HFF-Myc (cell line): ENCODE data around the gene DTX4.

ENCODE experiments used
- DNase-seq: peaks from one replicate; pipeline ENCODE4 v3.0.0-alpha.2; 2011; ENCODE audit warnings: low read depth; ENCODE audit errors: extremely low read depth
- H3K4me3 ChIP-seq: replicated peaks from 2 replicates; pipeline ENCODE4 v1.5.1; 2011; ENCODE audit warnings: low read depth, mild to moderate bottlenecking, control low read depth, low read length
- TF ChIP-seq, protein P1 (sequence below): IDR thresholded peaks from 2 replicates; pipeline ENCODE4 v1.5.1; 2012; ENCODE audit warnings: mild to moderate bottlenecking, low read depth, low read length, control low read depth; ENCODE audit errors: missing control alignments

The DTX4 gene

DNA sequence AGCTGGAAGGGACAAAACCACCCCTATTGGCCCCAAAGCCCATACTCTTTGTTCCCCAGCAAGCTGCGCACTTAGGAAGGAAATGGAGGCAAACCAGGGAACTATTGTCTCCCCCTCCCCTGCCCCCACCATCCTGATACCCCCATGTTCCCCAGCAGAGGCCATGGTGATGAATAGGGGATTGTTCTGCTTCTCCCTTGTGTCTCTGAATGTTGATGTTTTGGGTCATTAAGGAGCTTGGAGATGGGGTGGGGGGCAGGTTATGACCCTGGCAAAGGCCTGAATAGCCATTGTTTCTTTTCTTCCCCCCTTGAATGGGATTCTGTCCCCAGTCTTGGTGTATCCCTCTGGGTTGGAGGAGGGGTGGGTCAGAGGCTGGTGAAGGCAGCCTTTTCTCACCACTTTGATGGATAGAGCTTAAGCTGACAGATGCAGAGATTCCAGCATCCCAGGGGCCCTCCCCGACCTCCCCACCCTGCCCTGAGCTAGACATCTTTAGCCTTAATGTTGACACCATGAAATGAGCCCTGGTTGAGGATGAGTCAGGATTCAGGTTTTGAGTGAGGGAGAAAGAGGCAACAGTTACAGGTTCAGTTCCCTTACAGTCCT lies 8.3 kb downstream of the DTX4 start:
- DNase-seq, result no peak
- TF ChIP-seq, protein P1, sequence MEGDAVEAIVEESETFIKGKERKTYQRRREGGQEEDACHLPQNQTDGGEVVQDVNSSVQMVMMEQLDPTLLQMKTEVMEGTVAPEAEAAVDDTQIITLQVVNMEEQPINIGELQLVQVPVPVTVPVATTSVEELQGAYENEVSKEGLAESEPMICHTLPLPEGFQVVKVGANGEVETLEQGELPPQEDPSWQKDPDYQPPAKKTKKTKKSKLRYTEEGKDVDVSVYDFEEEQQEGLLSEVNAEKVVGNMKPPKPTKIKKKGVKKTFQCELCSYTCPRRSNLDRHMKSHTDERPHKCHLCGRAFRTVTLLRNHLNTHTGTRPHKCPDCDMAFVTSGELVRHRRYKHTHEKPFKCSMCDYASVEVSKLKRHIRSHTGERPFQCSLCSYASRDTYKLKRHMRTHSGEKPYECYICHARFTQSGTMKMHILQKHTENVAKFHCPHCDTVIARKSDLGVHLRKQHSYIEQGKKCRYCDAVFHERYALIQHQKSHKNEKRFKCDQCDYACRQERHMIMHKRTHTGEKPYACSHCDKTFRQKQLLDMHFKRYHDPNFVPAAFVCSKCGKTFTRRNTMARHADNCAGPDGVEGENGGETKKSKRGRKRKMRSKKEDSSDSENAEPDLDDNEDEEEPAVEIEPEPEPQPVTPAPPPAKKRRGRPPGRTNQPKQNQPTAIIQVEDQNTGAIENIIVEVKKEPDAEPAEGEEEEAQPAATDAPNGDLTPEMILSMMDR, result no peak

DNA sequence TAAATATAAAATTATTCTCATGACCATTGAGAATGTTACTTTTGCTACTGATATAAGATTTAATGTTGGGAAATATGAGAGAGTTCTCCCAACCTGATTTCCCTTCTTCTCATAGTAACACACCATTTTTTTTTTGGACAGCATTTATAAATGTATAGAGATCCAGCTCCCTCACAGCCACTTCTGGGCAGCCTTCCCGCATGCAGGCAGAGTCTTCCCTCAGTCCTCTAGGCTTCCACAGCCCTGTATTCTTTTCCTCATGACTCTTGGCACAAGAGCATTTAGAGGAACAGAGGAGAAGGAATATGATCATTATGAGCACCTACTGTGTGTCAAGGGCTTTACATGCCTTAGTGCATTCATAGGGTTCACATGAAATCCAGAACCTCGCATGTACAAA lies 9.0 kb downstream of the DTX4 start:
- H3K4me3 ChIP-seq, result no peak overlapping the region
- TF ChIP-seq, protein P1, result no peak
- no peak for DNase-seq

More for the DNA sequence above, 8.3 kb downstream of the DTX4 start:
- no peak overlapping the region for H3K4me3 ChIP-seq

DNA sequence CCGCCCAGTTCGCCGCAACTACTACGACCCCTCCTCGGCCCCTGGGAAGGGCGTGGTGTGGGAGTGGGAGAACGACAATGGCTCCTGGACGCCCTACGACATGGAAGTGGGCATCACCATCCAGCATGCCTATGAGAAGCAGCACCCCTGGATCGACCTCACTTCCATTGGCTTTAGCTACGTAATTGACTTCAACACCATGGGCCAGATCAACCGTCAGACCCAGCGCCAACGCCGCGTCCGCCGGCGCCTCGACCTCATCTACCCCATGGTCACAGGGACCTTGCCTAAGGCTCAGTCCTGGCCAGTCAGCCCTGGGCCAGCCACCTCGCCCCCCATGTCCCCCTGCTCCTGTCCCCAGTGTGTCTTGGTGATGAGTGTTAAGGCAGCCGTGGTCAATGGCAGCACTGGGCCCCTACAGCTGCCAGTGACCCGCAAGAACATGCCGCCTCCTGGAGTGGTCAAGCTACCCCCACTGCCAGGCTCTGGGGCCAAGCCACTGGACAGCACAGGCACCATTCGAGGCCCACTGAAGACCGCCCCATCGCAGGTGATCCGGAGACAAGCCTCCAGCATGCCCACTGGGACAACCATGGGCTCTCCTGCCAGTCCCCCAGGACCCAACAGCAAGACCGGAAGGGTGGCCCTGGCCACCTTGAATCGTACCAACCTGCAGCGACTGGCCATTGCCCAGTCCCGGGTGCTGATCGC lies 10.0 kb downstream of the DTX4 start:
- H3K4me3 ChIP-seq, result no peak overlapping the region
- DNase-seq, result no peak
- TF ChIP-seq, protein P1, result no peak

DNA sequence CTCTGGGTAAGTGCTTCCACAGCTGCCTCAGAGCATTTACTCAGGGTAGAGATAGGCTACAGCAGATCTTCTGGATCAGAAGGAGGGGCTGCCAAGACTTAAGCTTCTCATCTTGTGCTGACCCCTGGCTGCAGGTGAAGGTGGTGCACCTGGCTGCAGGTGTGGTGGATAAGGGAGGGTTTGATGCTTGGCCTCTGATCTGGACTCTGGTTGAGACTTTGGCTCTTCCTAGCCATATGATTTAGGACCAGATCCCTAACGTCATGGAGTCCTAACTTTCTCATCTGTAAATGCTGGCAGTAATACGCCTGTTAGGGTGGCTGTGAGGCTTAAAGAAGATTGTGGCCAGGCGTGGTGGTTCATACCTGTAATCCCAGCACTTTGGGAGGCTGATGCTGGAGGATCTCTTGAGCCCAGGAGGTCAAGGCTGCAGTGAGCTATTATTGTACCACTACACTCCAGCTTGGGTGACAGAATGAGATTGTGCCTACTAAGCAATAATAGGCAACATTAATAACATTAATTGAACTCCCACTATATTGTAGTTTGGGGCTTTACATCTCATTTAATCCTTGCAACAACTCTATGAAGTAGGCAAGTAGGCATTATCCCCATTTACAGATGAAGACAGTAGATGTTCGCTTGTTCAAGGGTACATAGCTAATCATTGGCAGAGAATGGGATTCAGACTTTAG lies 10.7 kb downstream of the DTX4 start:
- H3K4me3 ChIP-seq, result no peak overlapping the region
- DNase-seq, result no peak
- TF ChIP-seq, protein P1, result no peak

DNA sequence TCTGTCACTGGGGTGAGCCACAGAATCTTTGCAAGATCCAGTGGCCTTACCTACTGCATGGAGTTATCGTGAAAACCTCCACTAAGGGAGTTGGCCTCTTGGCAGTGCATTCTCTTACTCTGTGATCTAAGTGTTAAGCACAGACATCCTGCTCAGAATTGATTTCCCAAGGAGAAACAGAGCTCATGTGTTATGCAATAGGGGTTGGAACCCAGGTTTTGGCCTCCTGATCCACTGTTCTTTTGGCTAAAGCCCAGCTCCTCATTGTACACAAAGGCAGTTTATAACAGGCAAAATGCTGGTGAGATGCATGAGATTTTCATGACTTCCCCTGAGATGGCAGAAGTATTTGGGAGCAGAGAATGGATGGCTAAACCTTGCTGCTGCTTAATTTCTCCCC lies 11.8 kb downstream of the DTX4 start:
- no peak overlapping the region for H3K4me3 ChIP-seq
- no peak for DNase-seq
- TF ChIP-seq, protein P1, result no peak

DNA sequence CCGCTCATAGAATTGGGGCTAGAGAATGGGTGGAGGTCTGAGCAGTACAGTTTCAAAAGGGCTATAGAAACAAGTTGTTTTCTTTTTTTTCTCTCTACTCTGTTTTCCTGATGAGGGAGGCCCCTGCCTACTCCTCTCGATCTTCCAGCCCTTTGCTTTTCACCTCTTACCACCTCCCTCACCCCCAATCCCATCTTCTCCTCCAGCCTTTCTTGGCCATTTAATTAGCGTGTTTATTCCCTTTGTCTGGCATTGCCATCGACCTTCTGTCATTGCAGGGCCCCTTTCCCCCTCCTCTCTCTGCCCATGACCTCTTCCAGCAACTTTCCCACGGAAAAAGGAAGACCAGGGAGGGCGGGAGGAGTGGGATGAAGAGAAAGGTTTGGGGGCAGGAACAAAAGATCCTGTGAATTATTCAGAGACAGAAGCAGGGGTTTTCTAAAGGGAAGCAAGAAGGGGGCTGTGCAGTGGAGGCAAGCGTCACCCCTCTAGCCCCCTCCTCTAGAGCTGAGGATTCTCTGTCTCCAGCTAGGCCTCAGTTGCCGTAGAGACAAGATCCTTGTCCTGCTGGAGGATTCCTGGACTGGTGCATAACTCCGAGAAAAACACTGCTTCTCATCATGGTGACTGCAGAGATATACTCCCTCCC lies 12.9 kb downstream of the DTX4 start:
- no peak overlapping the region for H3K4me3 ChIP-seq
- DNase-seq, result no peak
- TF ChIP-seq, protein P1, result no peak
